T-helper 2 cell treated with Interferon-gamma antibody and Interleukin-4, amounts not matched to agents 100 ng/mL and 5 ng/mL, for 36 hours (primary cell): ENCODE data around the gene CALHM3. TPM values are rescaled to one million over a fixed set of nuclear protein-coding genes. Genes with fewer than 3 reads are reported as not detected.

Source experiments
- intact Hi-C: fragments of 100-400 bp; cut with micrococcal nuclease; formaldehyde crosslinking; loops from one replicate; pipeline ENCODE4 v1.15.1; 2023
- total RNA-seq: library from RNA; stranded (reverse); gene quantifications from 2 replicates; pipeline ENCODE4 v1.2.3, GENCODE V29; 2022

Gene CALHM3
- total RNA-seq, 1 donor from 2014 or later = not detected

- intact Hi-C loops = no loop called here
These were observed 24.0 kb upstream of the CALHM3 start for GRCh38 chr10:103502849-103503660.

GRCh38 chr10:103501186-103501585 lies 22.1 kb upstream of the CALHM3 start:
- intact Hi-C loops = no loop called here

GRCh38 chr10:103500481-103500880 lies 21.4 kb upstream of the CALHM3 start:
- intact Hi-C loops = no loop called here

GRCh38 chr10:103499881-103500280 lies 20.8 kb upstream of the CALHM3 start:
- intact Hi-C loops = loop anchor here (10.0 kb wide), 1 partner anchor 85 kb away; no protein-coding TSS in a partner anchor

- intact Hi-C loops = loop anchor here (10.0 kb wide), 1 partner anchor 86 kb away; no protein-coding TSS in a partner anchor
These were observed 20.0 kb upstream of the CALHM3 start for GRCh38 chr10:103498936-103499638.

GRCh38 chr10:103497161-103497915 lies 18.3 kb upstream of the CALHM3 start:
- intact Hi-C loops = loop anchor here (10.0 kb wide), 1 partner anchor 87 kb away; no protein-coding TSS in a partner anchor

GRCh38 chr10:103495321-103495720 lies 16.3 kb upstream of the CALHM3 start:
- intact Hi-C loops = loop anchor here (10.0 kb wide), 1 partner anchor 89 kb away; no protein-coding TSS in a partner anchor

GRCh38 chr10:103493916-103494877 lies 15.2 kb upstream of the CALHM3 start:
- intact Hi-C loops = loop anchor here (10.0 kb wide), 1 partner anchor 91 kb away; no protein-coding TSS in a partner anchor

- intact Hi-C loops = loop anchor here (10.0 kb wide), 1 partner anchor 91 kb away; no protein-coding TSS in a partner anchor
These were observed 14.4 kb upstream of the CALHM3 start, which contains the start of gene NEURL1 for GRCh38 chr10:103493362-103493915. Gene NEURL1 (plus strand): TSS chr10:103493705. CDS start chr10:103494388, 683 bp downstream.

GRCh38 chr10:103492655-103493261 lies 13.7 kb upstream of the CALHM3 start:
- intact Hi-C loops = loop anchor here (10.0 kb wide), 1 partner anchor 92 kb away; no protein-coding TSS in a partner anchor

- intact Hi-C loops = loop anchor here (10.0 kb wide), 1 partner anchor 93 kb away; no protein-coding TSS in a partner anchor
These were observed 12.8 kb upstream of the CALHM3 start for GRCh38 chr10:103491729-103492364.

- intact Hi-C loops = loop anchor here (10.0 kb wide), 1 partner anchor 94 kb away; no protein-coding TSS in a partner anchor
These were observed 11.9 kb upstream of the CALHM3 start for GRCh38 chr10:103490986-103491314.

- intact Hi-C loops = loop anchor here (5.0 to 10.0 kb wide), 2 partner anchors 135 to 573 kb away; partner anchors contain the start of genes CNNM2 and PCGF6
These were observed 8.3 kb upstream of the CALHM3 start for GRCh38 chr10:103487410-103487708.

- intact Hi-C loops = loop anchor here (5.0 to 10.0 kb wide), 2 partner anchors 135 to 572 kb away; partner anchors contain the start of genes CNNM2 and PCGF6
These were observed 7.8 kb upstream of the CALHM3 start for GRCh38 chr10:103486635-103487409.

- intact Hi-C loops = loop anchor here (1.0 to 10.0 kb wide), 3 partner anchors 11 to 567 kb away; partner anchors contain the start of gene CNNM2
These were observed 3.0 kb upstream of the CALHM3 start for GRCh38 chr10:103481974-103482531.

- intact Hi-C loops = loop anchor here (10.0 kb wide), 1 partner anchor 566 kb away; the partner anchor contains the start of gene CNNM2
These were observed 1.5 kb upstream of the CALHM3 start for GRCh38 chr10:103480521-103480920.

GRCh38 chr10:103478671-103479070 lies 369 bp downstream of the CALHM3 start:
- intact Hi-C loops = no loop called here
